ENCODE measurements around the gene GYS1. TPM values are rescaled to one million over a fixed set of nuclear protein-coding genes. Genes with fewer than 3 reads are reported as not detected.

Gene GYS1
- total and polyA plus RNA-seq, 2 of the 8 experiments (the other 6 are each of a cell fraction or from before 2014, with no cell fraction given): 30.0 to 38.7 TPM

GRCh38 chr19:48988860-48989259, 4.2 kb downstream of the GYS1 start:
- peaks cover 3 to 21% (median 10%) of the 10 kb centered on the region in 4 experiments; a peak in 5 of 8 replicates for H3K36me3 ChIP-seq (ENCODE audit: control insufficient read depth in 2 of 4, insufficient read depth in 4 of 4, low read length in 3 of 4)
- peaks cover 0 to 1% (median 0%) of the 10 kb centered on the region in 4 experiments; a peak in 2 of 7 replicates for H3K4me1 ChIP-seq (replicated peaks in 1 of 4; ENCODE audit: control insufficient read depth in 3 of 4, insufficient read depth in 4 of 4, low read length in 3 of 4)
- no peak overlapping the region for H2AK5ac ChIP-seq (ENCODE audit: low read depth, low read length)
- no peak overlapping the region for H2BK120ac ChIP-seq (replicated peaks; ENCODE audit: low read depth, low read length)
- CTCF ChIA-PET (ENCODE audit: partially characterized antibody): interaction anchor here (1.2 to 2.9 kb wide), 3 partner anchors 9 to 18 kb away, joined by 3 to 13 read pairs (median 5); no protein-coding TSS in a partner anchor
- no peak overlapping the region for H3K23ac ChIP-seq (ENCODE audit: insufficient read length)
- 95% methylated on average over 8 of the region's 9 CpGs; no CpG with 5 or more reads in 1 of the 2 experiments for WGBS, 2 experiments (ENCODE audit: extremely low coverage in 1 of 2, insufficient coverage in 1 of 2, insufficient read length in 1 of 2, insufficient replicate concordance in 2 of 2, low coverage in 1 of 2, low lambda C conversion rate in 2 of 2, missing lambda C conversion rate in 1 of 2)
- peaks cover 0 to 10% of the 10 kb centered on the region in 2 experiments for H4K20me1 ChIP-seq (replicated peaks in 1 of 2; ENCODE audit: control insufficient read depth in 1 of 2, insufficient read depth in 2 of 2, low read length in 2 of 2)
- no peak overlapping the region for H3K56ac ChIP-seq (replicated peaks; ENCODE audit: insufficient read length, low read depth, low read length)
- peaks cover 0 to 7% of the 10 kb centered on the region in 2 experiments; a peak in 1 of 4 replicates for H3K79me2 ChIP-seq (ENCODE audit: control insufficient read depth in 1 of 2, insufficient read depth in 2 of 2, low read length in 2 of 2)
- no peaks in the 10 kb centered on the region for H3K9me3 ChIP-seq (ENCODE audit: insufficient read depth in 2 of 2, low read depth in 1 of 2, low read length in 1 of 2)
- no peak overlapping the region for H3K27ac ChIP-seq (ENCODE audit: low read depth, low read length)
- H2BK15ac ChIP-seq (ENCODE audit: low read length): no peak overlapping the region
- H2AFZ ChIP-seq (ENCODE audit: low read length): no peak overlapping the region
- DNase-seq (ENCODE audit: low read depth in 1 of 2, low spot score in 2 of 2) (no peak), FAIRE-seq (no peak)
- H3K4me3 ChIP-seq (ENCODE audit: extremely low read depth in 1 of 4, insufficient read depth in 2 of 4, low read depth in 3 of 4, low read length in 4 of 4): no peak overlapping the region
- no peak overlapping the region for H3K4ac ChIP-seq (replicated peaks; ENCODE audit: insufficient read length, low read depth, low read length)
- POLR2A ChIA-PET (ENCODE audit: partially characterized antibody): interaction anchor here (0.7 to 1.2 kb wide), 3 partner anchors 19 to 147 kb away, joined by 3 read pairs; no protein-coding TSS in a partner anchor
- H2BK5ac ChIP-seq (ENCODE audit: low read depth, low read length): no peak overlapping the region
- H3K79me1 ChIP-seq (ENCODE audit: low read depth, low read length): peaks cover 4% of the 10 kb centered on the region
- no peak overlapping the region for H2BK12ac ChIP-seq (ENCODE audit: low read depth, low read length)
- no peak overlapping the region for H4K5ac ChIP-seq (ENCODE audit: insufficient read length, low read depth, low read length)
- peaks cover 6% of the 10 kb centered on the region; the same call in 1 of the 2 replicates for H3K23me2 ChIP-seq (ENCODE audit: low read depth, low read length)
- no peak overlapping the region for H3K18ac ChIP-seq (ENCODE audit: extremely low read depth, low read length)
- H3K4me2 ChIP-seq (ENCODE audit: insufficient read depth in 1 of 2, low read depth in 2 of 2, low read length in 2 of 2): no peak overlapping the region
- H4K8ac ChIP-seq (ENCODE audit: extremely low read depth, insufficient read depth, low read length): no peak overlapping the region
- H4K91ac ChIP-seq (replicated peaks; ENCODE audit: insufficient read length, low read length): no peak overlapping the region
- H3K27me3 ChIP-seq (replicated peaks in 1 of 4; ENCODE audit: control insufficient read depth in 3 of 4, extremely low read depth in 1 of 4, insufficient read depth in 3 of 4, low read length in 3 of 4): no peaks in the 10 kb centered on the region
- H3K9ac ChIP-seq (replicated peaks in 1 of 4; ENCODE audit: extremely low read depth in 1 of 4, low read depth in 3 of 4, low read length in 3 of 4): no peak overlapping the region
- H2BK20ac ChIP-seq (ENCODE audit: low read length): no peak overlapping the region
- H3K14ac ChIP-seq (ENCODE audit: insufficient read length): no peak overlapping the region
- TF ChIP-seq CBX8 (IDR thresholded peaks at IDR 0.05; ENCODE audit: borderline replicate concordance, low read depth, low read length) (no peak), CBX5 (IDR thresholded peaks at IDR 0.05; ENCODE audit: low read depth, low read length) (no peak), KDM4A (IDR thresholded peaks at IDR 0.05; ENCODE audit: low read depth, low read length, severe bottlenecking) (no peak), E2F6 (IDR thresholded peaks at IDR 0.05) (no peak), SAP30 (IDR thresholded peaks at IDR 0.05; ENCODE audit: insufficient read depth, insufficient replicate concordance, low read length) (no peak), RNF2 (IDR thresholded peaks at IDR 0.05; ENCODE audit: borderline replicate concordance, low read depth, low read length, missing control alignments, poor library complexity, severe bottlenecking) (no peak), RXRA (IDR thresholded peaks at IDR 0.05; ENCODE audit: insufficient read depth, low read depth, low read length) (no peak), CHD2 (IDR thresholded peaks at IDR 0.05; ENCODE audit: low read length) (no peak), NRF1 (IDR thresholded peaks at IDR 0.05; ENCODE audit: low read depth, low read length) (no peak), ASH2L (IDR thresholded peaks at IDR 0.05; ENCODE audit: low read length) (no peak), SP4 (IDR thresholded peaks at IDR 0.05; ENCODE audit: low read length) (no peak), KDM1A (IDR thresholded peaks at IDR 0.05; ENCODE audit: borderline replicate concordance, low read length) (no peak), SIX5 (IDR thresholded peaks at IDR 0.05; ENCODE audit: low read depth, low read length) (no peak)

Measured in H1 (cell line).